Fibroblast of lung (primary cell): ENCODE measurements around the gene RASEF. TPM values are rescaled to one million over a fixed set of nuclear protein-coding genes. Genes with fewer than 3 reads are reported as not detected.
A peak's percentile ranks its signal among the peaks of the same experiment; 100 is the strongest.

Experiments used
- DNase-seq, 2 donors: peaks; one replicate each; pipeline versions ENCODE4 v3.0.0 to v3.0.0-alpha.2; 2010; ENCODE audit warnings: low read depth in 2 of 2
- H2AFZ ChIP-seq: 2 replicates; pipeline ENCODE4 v1.5.1; 2012; ENCODE audit warnings: low read length, control low read depth, inconsistent platforms
- H3K27ac ChIP-seq: 2 replicates; pipeline ENCODE4 v1.5.1; 2011; ENCODE audit warnings: low read length, control low read depth; ENCODE audit not compliant: insufficient read depth
- H3K27me3 ChIP-seq: 2 replicates; pipeline ENCODE4 v1.5.1; 2011; ENCODE audit warnings: mild to moderate bottlenecking, low read length; ENCODE audit not compliant: control insufficient read depth, insufficient read depth
- H3K36me3 ChIP-seq: 2 replicates; pipeline ENCODE4 v1.5.1; 2011; ENCODE audit warnings: low read length; ENCODE audit not compliant: control insufficient read depth, insufficient read depth
- H3K4me1 ChIP-seq: 2 replicates; pipeline ENCODE4 v1.5.1; 2011; ENCODE audit warnings: low read length; ENCODE audit not compliant: control insufficient read depth, insufficient read depth; ENCODE audit errors: extremely low read depth
- H3K4me2 ChIP-seq: 2 replicates; pipeline ENCODE4 v1.5.1; 2011; ENCODE audit warnings: low read length, control low read depth; ENCODE audit not compliant: insufficient read depth; ENCODE audit errors: extremely low read depth
- H3K4me3 ChIP-seq, 4 experiments: fragments of 200-600 bp in 1 of 4; sonication (generic) in 1 of 4; replicated peaks in 1 of 4; 2 replicates each; pipeline ENCODE4 v1.5.1; 2011 to 2016; ENCODE audit warnings: low read length in 4 of 4, low read depth in 3 of 4, mild to moderate bottlenecking in 3 of 4, control low read depth in 2 of 4, inconsistent platforms in 1 of 4, mixed read lengths in 1 of 4; ENCODE audit not compliant: insufficient read depth in 1 of 4; ENCODE audit errors: control extremely low read depth in 1 of 4
- H3K79me2 ChIP-seq: 2 replicates; pipeline ENCODE4 v1.5.1; 2012; ENCODE audit warnings: mild to moderate bottlenecking, low read length, inconsistent platforms; ENCODE audit not compliant: control insufficient read depth, insufficient read depth
- H3K9ac ChIP-seq: 2 replicates; pipeline ENCODE4 v1.5.1; 2011; ENCODE audit warnings: mild to moderate bottlenecking, low read length, control low read depth; ENCODE audit not compliant: insufficient read depth
- H3K9me3 ChIP-seq: 2 replicates; pipeline ENCODE4 v1.5.1; 2012; ENCODE audit warnings: low read depth, low read length; ENCODE audit not compliant: control insufficient read depth, insufficient read depth
- H4K20me1 ChIP-seq: 2 replicates; pipeline ENCODE4 v1.5.1; 2011; ENCODE audit warnings: low read length; ENCODE audit not compliant: control insufficient read depth, insufficient read depth; ENCODE audit errors: extremely low read depth
- CTCF ChIP-seq, 2 donors: IDR thresholded peaks in 1 of 2; conservative IDR thresholded peaks in 1 of 2; 1 replicate in 1 of 2; 2 replicates in 1 of 2; pipeline ENCODE4 v1.5.1; 2011 to 2012; ENCODE audit warnings: low read length in 2 of 2, control low read depth in 1 of 2, inconsistent platforms in 1 of 2, low read depth in 1 of 2, mild to moderate bottlenecking in 1 of 2
- EZH2 ChIP-seq: IDR thresholded peaks from 2 replicates; pipeline ENCODE4 v1.5.1; 2012; ENCODE audit warnings: low read length, control low read depth, mild to moderate bottlenecking; ENCODE audit errors: missing control alignments
- polyA plus RNA-seq, 2 donors: library from polyadenylated mRNA; depleted of rRNA in 1 of 2; stranded (reverse) in 1 of 2; unstranded in 1 of 2; fragments of >200 nt; gene quantifications; 2 replicates each; pipeline ENCODE4 v1.2.1, GENCODE V29; 2011 to 2012; ENCODE audit warnings: missing spikeins in 1 of 2
- total RNA-seq: library from RNA; depleted of rRNA; stranded (reverse); fragments of >200 nt; gene quantifications from 2 replicates; pipeline ENCODE4 v1.2.1, GENCODE V29; 2014

RASEF gene
- total and polyA plus RNA-seq, 2 donors (not counting 1 experiment from before 2014, with no cell fraction given) = 0.28 to 1.2 TPM

GRCh38 chr9:82949203-82949602 is 113.7 kb downstream of the RASEF start:
- no peak overlapping the region for H3K4me2 ChIP-seq
- TF ChIP-seq CTCF (conservative IDR thresholded peaks at IDR 0.05 in 1 of 2, IDR thresholded peaks at IDR 0.05 in 1 of 2; ENCODE audit: low read depth in 1 of 2, low read length in 2 of 2) (no peak), EZH2 (no peak)
- no peak overlapping the region for H3K4me3 ChIP-seq
- no peaks in the 10 kb centered on the region for H3K79me2 ChIP-seq
- no peak overlapping the region for H3K9ac ChIP-seq
- no peak overlapping the region for H2AFZ ChIP-seq
- DNase-seq = peak in 1 of 2 donors; percentile 37
- no peaks in the 10 kb centered on the region for H3K36me3 ChIP-seq
- H4K20me1 ChIP-seq = no peaks in the 10 kb centered on the region
- no peaks in the 10 kb centered on the region for H3K9me3 ChIP-seq
- no peaks in the 10 kb centered on the region for H3K4me1 ChIP-seq
- no peak overlapping the region for H3K27ac ChIP-seq
- H3K27me3 ChIP-seq = no peaks in the 10 kb centered on the region

GRCh38 chr9:82940376-82940775 is 122.6 kb downstream of the RASEF start:
- Histone ChIP-seq H4K20me1 (no peaks in the 10 kb centered on the region), H3K79me2 (no peaks in the 10 kb centered on the region), H3K27me3 (no peaks in the 10 kb centered on the region), H3K36me3 (no peaks in the 10 kb centered on the region), H3K4me1 (no peaks in the 10 kb centered on the region), H3K4me3 (no peak overlapping the region), H3K9ac (no peak overlapping the region), H2AFZ (no peak overlapping the region), H3K4me2 (no peak overlapping the region), H3K9me3 (no peaks in the 10 kb centered on the region), H3K27ac (no peak overlapping the region)
- no peak for DNase-seq
- TF ChIP-seq CTCF (conservative IDR thresholded peaks at IDR 0.05 in 1 of 2, IDR thresholded peaks at IDR 0.05 in 1 of 2; ENCODE audit: low read depth in 1 of 2, low read length in 2 of 2) = no peak
- TF ChIP-seq EZH2 = no peak

GRCh38 chr9:82939451-82939850 is 123.5 kb downstream of the RASEF start:
- TF ChIP-seq CTCF (conservative IDR thresholded peaks at IDR 0.05 in 1 of 2, IDR thresholded peaks at IDR 0.05 in 1 of 2; ENCODE audit: low read depth in 1 of 2, low read length in 2 of 2) (no peak), EZH2 (no peak)
- Histone ChIP-seq H3K79me2 (no peaks in the 10 kb centered on the region), H3K9me3 (no peaks in the 10 kb centered on the region), H3K4me1 (no peaks in the 10 kb centered on the region), H2AFZ (no peak overlapping the region), H3K27ac (no peak overlapping the region), H3K4me2 (no peak overlapping the region), H3K9ac (no peak overlapping the region), H3K4me3 (no peak overlapping the region), H3K27me3 (no peaks in the 10 kb centered on the region), H3K36me3 (no peaks in the 10 kb centered on the region), H4K20me1 (no peaks in the 10 kb centered on the region)
- DNase-seq = peak in 1 of 2 donors; percentile 20
